ENCODE data around the gene KLF16. TPM values are rescaled to one million over a fixed set of nuclear protein-coding genes. Genes with fewer than 3 reads are reported as not detected.

KLF16 gene
- total and polyA plus RNA-seq, 9 of the 15 experiments (the other 6 are each of a cell fraction or from before 2014, with no cell fraction given): 0.04 to 60.4 (median 6.8) TPM

GRCh38 chr19:1812426-1813191, 50.8 kb downstream of the KLF16 start (continued):
- TF ChIP-seq ZNF778 (CRISPR knock-in tag; IDR thresholded peaks at IDR 0.05) (no peak), ARID2 (IDR thresholded peaks at IDR 0.05) (no peak), NCOA2 (IDR thresholded peaks at IDR 0.05; ENCODE audit: partially characterized antibody in 2 of 2) (no peak), NRF1 (conservative IDR thresholded peaks at IDR 0.05 in 1 of 2, IDR thresholded peaks at IDR 0.05 in 1 of 2) (peak; percentile 82 to 85), DLX4 (CRISPR knock-in tag; IDR thresholded peaks at IDR 0.05) (no peak), ZNF695 (CRISPR knock-in tag; IDR thresholded peaks at IDR 0.05) (no peak), LCOR (CRISPR knock-in tag; IDR thresholded peaks at IDR 0.05) (no peak), MTF1 (CRISPR knock-in tag; IDR thresholded peaks at IDR 0.05; ENCODE audit: borderline replicate concordance) (no peak), SAFB (IDR thresholded peaks at IDR 0.05; ENCODE audit: borderline replicate concordance, low read depth, low read length) (no peak), MLLT1 (IDR thresholded peaks at IDR 0.05) (peak; percentile 37 to 39; a peak in 1 of 4 replicates), STAT6 (CRISPR knock-in tag; IDR thresholded peaks at IDR 0.05) (no peak), RFX7 (CRISPR knock-in tag; IDR thresholded peaks at IDR 0.05) (no peak), ZNF668 (CRISPR knock-in tag; IDR thresholded peaks at IDR 0.05) (no peak), PKNOX1 (IDR thresholded peaks at IDR 0.05) (no peak), EGR1 (conservative IDR thresholded peaks at IDR 0.05) (no peak), SRSF7 (optimal IDR thresholded peaks at IDR 0.05; ENCODE audit: low read depth, low read length) (no peak), MLX (CRISPR knock-in tag; conservative IDR thresholded peaks at IDR 0.05) (no peak), ZNF717 (CRISPR knock-in tag; IDR thresholded peaks at IDR 0.05) (no peak), STAT5A (IDR thresholded peaks at IDR 0.05; ENCODE audit: borderline replicate concordance, low read length) (no peak), NCOR1 (IDR thresholded peaks at IDR 0.05) (no peak), HNRNPLL (IDR thresholded peaks at IDR 0.05; ENCODE audit: low read depth, low read length, poor library complexity, severe bottlenecking) (peak; percentile 38), SIRT6 (IDR thresholded peaks at IDR 0.05; ENCODE audit: low read depth, low read length) (no peak), SMARCE1 (IDR thresholded peaks at IDR 0.05) (no peak), ZNF507 (tag; conservative IDR thresholded peaks at IDR 0.05) (no peak)
